Activated CD4-positive, alpha-beta T cell treated with anti-CD3 and anti-CD28 coated beads, Interleukin-2, amount 50 U/mL, for 1 hour (primary cell): ENCODE data around the gene HMGCL.

Experiments
- DNase-seq: peaks from one replicate; pipeline ENCODE4 v3.0.0-alpha.2; 2020

The HMGCL gene

GRCh38 chr1:23772854-23773242 lies 52.4 kb downstream of the HMGCL start:
- DNase-seq: no peak

GRCh38 chr1:23772049-23772853 lies 53.0 kb downstream of the HMGCL start:
- peak; percentile 87 for DNase-seq

GRCh38 chr1:23768733-23769132 lies 56.5 kb downstream of the HMGCL start:
- no peak for DNase-seq

- no peak for DNase-seq
Observed at GRCh38 chr1:23763041-23763577, 62.1 kb downstream of the HMGCL start.

- DNase-seq: no peak
Observed at GRCh38 chr1:23759277-23759676, 66.0 kb downstream of the HMGCL start.

- no peak for DNase-seq
Observed at GRCh38 chr1:23757812-23758211, 67.4 kb downstream of the HMGCL start.

- DNase-seq: no peak
Observed at GRCh38 chr1:23756676-23757075, 68.6 kb downstream of the HMGCL start.

- DNase-seq: no peak
Observed at GRCh38 chr1:23752909-23753308, 72.3 kb downstream of the HMGCL start.
